HG03064 (cell line): Measurements from ENCODE around the gene RPLP1.
"Not testable (repeated sequence)": the region's sequence is repeated elsewhere in the genome, so short reads cannot be mapped to it uniquely, and the experiment has no call there.

Experiments used
- ATAC-seq: cut with Tn5 transposase; IDR thresholded peaks from one replicate; pipeline ENCODE4 v1.9.1; 2021; ENCODE audit warnings: low read depth; ENCODE audit not compliant: unreplicated experiment

Gene RPLP1

DNA sequence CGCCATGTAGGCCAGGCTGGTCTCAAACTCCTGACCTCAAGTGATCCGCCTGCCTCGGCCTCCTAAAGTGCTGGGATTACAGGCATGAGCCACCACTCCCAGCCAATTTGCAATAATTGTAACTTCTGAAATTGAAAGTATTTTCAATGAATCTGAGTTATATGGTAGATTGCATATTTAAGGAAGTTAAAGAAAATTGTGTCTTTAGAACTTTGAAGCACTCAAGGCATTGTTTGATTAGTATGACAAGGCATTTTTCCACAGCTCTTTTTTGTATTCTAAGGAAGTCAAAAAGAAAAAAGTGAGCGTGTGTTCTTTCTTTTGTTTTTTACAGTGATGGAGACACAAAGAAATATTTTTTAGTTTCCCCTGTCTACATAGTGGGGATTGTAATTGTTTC lies 15.7 kb upstream of the RPLP1 start:
- no peak for ATAC-seq

DNA sequence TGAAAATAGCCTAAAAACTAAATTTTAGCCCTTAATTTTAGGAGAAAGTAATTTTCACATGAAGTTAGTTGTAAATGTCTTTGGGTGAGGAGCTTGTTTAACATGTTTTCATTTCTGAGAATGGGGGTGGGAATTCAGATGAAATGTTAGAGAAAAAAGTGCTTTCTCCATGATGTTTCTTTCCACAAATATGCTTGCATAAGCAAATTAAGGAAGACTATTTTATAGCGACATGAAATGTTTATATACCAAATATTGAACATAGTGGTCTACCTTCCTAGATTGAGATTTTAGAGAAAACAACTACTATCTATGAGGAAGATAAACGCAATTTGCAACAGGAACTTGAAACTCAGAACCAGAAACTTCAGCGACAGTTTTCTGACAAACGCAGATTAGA lies 13.0 kb upstream of the RPLP1 start:
- no peak for ATAC-seq

DNA sequence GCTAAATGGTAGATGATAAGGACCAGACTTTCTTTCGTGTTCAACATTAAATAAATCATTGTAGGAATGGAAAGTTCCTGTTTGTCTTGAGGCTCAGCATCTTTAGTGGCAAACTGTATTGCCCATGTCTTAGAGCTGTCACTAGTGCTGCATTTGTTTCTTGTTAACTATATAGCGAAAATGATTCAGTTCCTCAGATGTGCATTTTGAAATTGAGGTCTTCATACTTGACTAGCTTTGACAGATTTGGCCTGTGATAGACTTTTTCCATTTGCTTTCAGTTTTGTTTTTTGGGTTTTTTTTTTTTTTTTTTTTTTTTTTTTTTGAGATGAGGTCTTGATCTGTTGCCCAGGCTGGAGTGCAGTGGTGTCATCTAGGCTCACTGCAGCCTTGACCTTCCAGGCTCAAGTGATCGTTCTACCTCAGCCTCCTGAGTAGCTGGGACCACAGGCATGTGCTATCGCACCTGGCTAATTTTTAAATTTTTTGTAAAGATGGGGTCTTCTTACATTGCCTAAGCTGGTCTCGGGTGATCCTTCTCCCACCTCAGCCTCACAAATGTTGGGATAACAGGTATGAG lies 9.5 kb upstream of the RPLP1 start:
- ATAC-seq = no peak

DNA sequence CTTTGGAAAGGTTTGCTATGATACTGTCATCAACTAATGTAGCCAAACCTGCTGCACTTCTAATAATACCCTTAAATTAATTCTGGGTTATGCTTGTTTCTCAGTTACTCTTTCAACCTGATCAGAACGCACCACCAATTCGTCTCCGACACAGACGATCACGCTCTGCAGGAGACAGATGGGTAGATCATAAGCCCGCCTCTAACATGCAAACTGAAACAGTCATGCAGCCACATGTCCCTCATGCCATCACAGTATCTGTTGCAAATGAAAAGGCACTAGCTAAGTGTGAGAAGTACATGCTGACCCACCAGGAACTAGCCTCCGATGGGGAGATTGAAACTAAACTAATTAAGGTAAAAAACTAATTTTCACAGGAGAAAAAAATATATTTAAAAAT lies 7.9 kb upstream of the RPLP1 start:
- no peak for ATAC-seq

DNA sequence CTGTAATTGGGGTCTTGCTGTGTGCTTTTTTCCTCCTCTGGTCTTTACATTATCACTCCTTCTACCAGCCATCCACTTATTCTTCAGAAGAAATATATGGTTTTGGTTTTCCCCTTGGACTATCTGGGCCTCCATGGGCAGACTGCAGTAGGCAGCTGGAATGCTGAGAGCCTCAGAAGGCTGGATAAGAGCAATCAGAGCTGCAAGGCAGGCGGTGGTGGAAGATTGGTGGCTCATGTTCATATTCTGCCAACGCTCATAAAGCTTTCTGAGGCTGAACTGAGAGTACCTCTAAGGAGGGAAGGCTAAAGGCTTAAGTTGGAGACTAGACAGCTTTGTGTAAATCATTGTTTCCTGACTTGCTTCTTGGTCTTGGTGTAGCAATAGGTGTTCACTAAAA lies 5.7 kb upstream of the RPLP1 start:
- ATAC-seq = no peak

DNA sequence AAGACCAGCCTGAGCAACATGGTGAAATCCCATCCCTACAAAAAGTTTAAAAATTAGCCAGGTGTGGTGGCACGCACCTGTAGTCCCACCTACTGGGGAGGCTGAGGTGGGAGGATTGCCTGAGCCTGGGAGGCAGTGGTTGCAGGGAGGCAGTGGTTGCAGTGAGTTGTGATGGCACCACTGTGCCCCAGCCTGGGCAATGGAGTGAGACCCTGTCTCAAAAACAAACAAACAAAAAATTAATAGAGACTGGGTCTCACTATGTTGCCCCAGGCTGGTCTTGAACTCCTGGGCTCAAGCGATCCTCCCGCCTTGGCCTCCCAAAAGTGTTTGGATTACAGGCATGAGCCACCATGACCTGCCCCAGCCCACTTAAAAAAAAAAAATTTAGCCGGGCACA lies 2.4 kb upstream of the RPLP1 start:
- not testable (repeated sequence) for ATAC-seq

DNA sequence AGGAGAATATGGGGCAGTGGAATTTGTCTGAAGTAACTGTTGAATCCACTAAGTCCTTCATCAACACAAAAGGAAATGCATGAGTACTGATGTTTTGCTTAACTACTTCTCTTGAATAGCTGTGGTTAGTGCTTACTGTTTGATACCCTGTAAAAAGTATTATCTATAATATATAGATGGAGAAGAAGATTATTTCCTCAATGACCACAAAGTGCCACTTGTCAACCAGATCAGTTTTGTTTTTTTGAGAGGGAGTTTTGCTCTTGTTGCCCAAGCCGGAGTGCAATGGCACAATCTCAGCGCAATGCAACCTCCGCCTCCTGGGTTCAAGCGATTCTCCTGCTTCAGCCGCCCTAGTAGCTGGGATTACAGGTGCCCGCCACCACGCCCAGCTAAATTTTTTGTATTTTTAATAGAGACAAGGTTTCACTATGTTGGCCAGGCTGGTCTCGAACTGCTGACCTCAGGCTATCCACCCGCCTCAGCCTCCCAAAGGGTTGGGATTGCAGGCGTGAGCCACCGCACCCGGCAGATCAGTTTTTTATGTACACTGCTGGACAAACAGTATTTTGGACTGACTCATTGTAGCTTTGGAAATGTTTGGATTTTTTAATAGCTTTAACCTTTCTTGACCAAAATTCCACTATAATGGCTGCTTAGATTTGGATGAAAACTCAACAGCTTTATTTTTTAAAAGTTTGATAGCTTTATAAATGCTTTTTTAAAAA lies 1.5 kb upstream of the RPLP1 start:
- ATAC-seq = no peak

DNA sequence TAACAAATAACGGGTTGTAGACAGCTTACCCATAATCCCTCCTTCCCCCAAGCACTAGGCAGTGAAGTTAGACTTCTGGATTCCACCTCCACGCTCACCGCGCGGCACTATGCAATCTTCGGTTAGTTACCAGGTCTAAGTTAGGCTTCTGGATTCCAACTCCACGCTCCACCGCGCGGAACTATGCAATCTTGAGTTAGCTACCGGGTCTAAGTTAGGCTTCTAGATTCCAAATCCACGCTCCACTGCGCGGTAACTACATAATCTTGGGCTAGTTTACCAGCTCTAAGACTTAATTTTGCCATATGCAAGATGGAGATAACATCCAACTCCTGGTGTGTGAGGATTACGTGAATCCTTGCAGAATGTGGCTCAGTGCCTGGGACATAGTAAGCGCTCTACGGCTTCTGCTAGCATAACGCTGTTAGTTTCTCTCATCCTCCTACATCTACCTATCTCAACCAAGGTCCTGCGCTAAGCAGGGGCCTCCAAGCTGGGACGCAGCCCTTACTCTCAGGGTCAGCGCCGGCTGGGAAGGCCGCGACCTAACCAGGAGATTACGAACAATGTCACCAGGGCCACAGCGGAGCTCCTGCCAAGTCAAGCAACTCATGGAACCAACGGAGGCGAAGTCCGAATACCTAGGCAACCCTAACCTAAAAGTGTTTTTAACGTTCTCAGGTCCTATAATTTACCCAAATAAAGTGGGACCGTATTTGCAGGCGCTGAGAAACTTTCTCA lies 497 bp upstream of the RPLP1 start:
- ATAC-seq = peak; percentile 5

DNA sequence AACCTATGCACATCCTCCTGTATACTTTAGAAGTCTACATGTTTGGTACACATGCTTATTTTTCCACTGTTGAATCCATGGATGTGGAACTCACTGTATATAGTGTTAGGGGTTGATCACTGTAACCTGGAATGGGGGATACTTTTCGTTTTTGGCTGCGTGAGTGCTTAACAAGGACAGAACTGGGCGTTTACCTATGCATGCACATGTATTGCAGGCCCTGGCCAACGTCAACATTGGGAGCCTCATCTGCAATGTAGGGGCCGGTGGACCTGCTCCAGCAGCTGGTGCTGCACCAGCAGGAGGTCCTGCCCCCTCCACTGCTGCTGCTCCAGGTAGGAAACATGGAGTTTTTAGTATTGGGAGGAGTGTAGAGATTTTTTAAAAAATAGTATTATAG lies 2.3 kb downstream of the RPLP1 start:
- no peak for ATAC-seq

DNA sequence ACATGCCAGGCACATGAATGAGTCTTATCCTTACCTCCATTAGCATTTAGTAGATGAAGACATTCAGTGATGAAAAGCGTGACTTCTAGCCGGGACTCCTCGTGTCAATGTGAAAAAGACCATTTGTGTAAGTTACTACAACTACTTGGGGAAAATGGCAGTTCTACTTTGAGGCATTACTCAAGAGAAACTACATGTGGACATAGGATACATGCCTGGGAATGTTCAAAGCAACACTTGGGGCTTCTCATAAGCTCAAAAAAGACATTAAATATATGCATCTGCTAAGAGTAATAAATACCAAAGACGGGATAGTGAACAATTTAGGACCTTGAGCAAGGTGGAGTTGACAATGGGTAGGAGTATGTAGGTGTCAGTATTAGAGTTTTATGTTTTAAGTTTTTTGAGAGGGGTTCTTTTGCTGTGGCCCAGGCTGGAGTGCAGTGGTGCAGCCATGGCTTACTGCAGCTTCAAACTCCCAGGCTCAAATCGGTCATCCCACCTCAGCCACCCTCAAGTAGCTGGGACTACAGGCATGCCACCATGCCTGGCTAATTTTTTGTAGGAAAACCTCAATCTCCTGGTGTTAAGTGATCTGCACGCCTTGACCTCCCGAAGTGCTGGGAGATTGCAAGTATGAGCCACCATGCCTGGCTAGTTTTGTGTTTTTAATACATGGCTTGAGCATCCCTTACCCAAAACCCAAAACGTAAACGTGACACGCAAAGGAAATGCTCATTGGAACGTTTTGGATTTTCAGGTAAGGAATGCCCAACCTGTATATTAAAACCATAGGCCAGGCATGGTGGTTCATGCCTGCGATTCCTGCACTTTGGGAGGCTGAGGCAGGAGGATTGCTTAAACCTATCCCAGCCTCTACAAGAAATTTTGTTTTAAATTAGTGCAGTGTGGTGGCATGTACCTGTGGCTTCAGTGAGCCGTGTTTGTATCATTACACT lies 3.9 kb downstream of the RPLP1 start:
- no peak for ATAC-seq

DNA sequence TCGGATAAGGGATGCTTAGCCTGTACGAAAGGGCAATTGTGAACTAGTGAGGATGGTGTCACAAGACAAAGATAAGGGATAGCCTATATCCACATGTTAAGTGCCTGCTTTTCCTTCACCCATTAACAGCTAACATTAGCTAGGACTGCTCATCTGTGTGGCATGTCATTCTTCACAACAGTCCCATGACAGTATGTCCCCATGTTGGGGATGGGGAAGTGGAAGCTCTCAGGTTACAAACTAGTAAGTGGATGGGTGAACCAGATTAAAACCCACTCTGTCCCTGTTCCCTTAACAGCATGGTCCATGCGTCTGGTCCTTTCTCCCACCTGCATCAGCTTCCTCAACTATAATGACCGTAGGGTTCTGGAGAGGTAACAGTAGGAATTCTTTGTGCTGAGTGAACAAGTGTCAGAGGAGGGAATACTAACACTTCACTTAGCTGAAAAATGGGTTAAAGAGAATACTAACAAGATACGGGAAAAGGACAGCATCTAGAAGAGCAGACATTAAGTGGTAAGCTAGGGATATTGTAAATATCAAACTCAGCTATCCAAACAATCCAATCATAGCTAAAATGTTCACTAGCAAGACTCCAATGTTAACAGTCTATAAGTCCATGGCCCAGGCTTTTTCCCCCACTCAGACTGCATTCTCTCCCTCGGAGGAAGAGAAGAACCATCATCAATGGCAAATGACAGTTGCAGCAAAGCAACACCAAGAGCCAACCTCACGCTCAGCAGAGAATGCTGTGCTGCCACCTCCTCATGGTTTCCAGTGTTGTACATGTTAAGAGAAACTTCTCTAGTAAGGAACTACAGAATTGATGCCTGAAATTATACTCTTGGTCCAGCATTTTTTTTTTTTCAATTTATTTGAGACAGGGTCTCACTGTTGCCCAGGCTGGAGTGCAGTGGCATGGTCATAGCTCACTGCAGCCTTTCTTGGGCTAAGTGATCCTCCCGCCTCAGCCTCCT lies 5.0 kb downstream of the RPLP1 start:
- ATAC-seq = no peak

DNA sequence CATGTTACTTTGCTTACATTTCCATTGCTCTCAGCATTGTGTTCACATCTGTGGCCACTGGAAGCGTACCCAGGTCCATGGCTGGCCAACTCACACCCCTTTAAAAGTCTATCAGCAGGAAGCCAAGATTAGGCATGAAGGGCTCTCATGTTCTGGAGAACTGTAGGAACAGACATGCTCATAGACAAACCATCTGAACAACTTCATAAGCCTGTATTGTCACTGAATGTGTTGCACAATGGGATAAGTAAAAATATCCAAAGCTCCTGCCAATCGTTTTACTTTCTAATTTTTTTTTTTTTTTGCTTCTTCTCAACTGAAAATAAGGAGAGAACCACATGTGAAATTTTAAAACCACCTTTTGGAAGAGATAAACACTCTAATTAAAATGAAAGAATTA lies 6.4 kb downstream of the RPLP1 start:
- no peak for ATAC-seq

DNA sequence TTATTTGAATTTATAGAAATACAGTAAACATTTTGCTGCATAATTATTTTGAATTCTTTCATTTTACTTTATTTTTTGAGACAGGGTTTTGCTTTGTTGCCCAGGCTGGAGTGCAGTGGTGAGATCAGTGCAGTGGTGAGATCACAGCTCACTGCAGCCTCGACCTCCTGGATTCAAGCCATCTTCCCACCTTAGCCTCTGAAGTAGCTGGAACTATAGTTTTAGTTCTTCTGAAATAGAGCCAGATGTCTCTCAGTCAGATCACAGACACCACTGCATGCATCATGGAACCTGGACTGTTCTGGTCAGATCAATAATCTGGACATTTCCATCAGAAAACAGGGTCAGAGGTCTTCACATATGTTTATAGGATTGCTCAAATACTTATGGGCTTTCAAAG lies 7.9 kb downstream of the RPLP1 start:
- no peak for ATAC-seq

DNA sequence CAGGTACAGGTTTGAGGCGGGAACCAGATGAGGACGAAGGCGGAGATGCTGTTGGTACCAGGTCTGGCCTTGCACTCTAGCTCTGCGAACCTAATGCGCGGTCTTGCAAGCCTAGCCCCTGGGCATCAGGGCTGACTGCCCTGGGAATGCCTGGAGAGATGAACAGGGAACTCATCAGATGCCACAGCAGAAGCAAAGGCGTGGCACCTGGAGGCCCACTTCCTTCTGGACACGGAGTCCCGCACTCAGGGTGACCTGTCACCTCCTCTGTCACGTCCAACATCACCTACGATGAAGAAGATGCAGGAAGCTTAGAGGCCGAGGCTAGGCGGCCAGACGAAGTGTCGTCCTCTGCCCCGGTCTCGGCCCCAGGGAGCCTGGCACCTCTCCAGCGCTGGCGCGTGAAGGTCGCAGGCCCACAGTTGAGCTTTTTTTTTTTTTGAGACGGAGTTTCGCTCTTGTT lies 9.4 kb downstream of the RPLP1 start:
- no peak for ATAC-seq

DNA sequence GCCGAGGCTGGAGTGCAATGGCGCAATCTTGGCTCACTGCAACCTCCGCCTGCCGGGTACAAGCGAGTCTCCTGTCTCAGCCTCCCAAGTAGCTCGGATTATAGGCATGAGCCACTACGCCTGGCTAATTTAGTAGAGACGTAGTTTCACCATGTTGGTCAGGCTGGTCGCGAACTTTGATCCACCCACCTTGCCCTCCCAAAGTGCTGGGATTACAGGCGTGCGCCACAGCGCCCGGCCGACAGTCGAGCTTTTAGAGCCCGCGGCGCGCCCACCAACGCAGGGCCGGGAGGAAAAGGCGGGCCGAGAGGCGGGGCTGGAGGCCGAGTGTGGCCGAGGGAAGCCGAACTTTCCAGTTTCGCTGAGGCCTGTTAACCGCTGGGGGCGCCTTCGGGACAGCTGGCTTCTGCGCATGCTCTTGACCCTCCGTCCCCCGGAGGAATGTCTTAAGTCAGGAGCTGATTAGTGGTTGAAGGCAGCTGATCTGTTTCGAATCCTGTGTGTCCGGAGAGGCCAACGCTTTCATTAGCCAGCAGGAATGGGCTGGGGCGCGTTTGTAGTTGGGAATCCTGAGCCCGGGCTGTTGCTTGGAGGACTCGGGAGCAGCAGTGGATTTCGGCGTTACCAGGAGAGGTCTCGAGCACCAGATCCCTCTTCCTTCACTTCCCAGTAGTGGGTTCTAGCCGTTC lies 10.0 kb downstream of the RPLP1 start:
- ATAC-seq = no peak

DNA sequence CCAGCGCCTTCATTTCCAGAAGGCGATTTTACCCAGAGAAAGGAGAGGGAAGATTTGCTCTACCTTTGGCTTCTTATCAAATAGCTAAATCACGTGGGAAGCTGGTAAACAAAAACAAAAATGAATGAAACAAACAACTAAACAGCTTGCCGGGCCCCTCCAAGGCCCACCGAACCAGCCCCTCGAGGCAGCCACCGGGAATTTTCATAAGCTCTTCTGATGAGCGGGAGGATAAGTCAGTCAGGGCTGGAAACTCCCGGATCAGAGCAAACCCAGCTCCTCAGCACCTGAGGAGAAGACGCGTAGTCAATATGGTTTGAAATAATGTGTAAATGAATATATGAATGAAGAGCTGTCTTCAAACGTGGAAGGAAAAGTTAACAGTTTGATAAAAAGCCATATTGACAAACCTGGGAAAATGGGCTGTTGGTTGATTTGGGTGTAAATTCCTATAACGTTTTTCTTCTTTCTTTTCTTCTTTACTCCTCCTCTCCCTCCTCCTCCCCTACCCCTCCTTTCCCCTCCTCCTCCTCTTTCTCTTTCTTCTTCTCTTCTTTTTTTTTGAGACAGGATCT lies 10.7 kb downstream of the RPLP1 start:
- no peak for ATAC-seq

DNA sequence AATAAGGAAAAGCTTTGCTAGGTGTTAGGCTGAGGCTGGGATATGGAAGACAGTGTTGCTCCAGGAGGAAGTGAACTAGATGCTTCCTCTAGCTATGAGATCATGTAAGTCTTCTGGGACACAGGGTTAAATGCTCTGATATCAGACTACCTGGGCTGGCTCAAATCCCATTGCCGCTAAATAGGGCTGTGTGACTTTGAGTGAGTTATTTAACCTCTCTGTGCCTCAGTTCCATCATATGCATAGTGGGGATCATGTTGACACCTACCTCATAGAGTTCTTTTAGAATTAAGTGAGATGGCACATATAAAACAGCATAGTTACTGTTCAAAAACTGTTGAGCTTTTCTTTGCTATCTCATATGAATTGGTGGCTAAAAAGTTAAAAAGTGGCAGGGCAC lies 12.6 kb downstream of the RPLP1 start:
- no peak for ATAC-seq

DNA sequence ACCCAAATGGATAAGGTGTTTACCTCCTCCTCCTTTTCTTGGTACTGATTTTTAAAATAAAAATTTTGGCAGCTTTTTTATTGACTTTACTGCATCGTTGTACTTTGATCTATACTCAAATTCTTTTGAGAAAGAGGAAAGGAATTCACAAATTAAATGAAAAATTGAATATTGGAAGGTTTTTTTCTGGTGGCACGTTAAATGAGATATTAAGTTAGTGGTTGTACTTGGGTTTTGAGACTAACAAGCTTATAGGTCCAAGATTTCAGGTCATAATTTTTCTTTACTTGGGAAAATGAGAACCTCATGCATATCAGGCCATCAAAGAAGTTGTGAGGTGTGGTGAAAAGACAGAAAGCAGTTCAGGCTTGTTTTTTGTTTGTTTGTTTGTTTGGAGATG lies 14.1 kb downstream of the RPLP1 start:
- ATAC-seq = no peak

DNA sequence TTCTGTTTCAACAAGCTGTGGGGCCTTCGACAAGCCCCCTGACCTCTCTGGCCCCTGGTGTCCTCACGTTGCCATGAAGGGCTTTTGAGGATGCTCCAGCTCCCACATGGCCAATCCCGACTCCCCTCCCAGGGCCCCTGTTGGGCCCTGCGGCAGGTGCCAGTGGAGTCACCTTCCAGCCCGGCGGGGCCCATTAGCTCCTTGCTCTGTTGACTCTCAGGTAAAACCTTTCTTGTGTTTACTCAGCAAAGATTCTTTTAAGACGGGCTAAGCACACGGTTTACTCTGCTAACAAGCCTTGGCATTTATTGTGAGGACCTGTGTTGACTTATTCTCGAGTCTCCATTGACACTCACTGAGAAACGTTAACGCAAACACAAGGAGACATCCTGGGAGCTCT lies 15.0 kb downstream of the RPLP1 start:
- no peak for ATAC-seq
